HG02571 (cell line): ENCODE data around the gene ADGRD2.
"Not testable (repeated sequence)": the region's sequence is repeated elsewhere in the genome, so short reads cannot be mapped to it uniquely, and the experiment has no call there.

Experiments
- ATAC-seq: cut with Tn5 transposase; IDR thresholded peaks from one replicate; pipeline ENCODE4 v1.9.1; 2021; ENCODE audit warnings: mild to moderate bottlenecking, moderate library complexity; ENCODE audit not compliant: unreplicated experiment

ADGRD2 gene, protein sequence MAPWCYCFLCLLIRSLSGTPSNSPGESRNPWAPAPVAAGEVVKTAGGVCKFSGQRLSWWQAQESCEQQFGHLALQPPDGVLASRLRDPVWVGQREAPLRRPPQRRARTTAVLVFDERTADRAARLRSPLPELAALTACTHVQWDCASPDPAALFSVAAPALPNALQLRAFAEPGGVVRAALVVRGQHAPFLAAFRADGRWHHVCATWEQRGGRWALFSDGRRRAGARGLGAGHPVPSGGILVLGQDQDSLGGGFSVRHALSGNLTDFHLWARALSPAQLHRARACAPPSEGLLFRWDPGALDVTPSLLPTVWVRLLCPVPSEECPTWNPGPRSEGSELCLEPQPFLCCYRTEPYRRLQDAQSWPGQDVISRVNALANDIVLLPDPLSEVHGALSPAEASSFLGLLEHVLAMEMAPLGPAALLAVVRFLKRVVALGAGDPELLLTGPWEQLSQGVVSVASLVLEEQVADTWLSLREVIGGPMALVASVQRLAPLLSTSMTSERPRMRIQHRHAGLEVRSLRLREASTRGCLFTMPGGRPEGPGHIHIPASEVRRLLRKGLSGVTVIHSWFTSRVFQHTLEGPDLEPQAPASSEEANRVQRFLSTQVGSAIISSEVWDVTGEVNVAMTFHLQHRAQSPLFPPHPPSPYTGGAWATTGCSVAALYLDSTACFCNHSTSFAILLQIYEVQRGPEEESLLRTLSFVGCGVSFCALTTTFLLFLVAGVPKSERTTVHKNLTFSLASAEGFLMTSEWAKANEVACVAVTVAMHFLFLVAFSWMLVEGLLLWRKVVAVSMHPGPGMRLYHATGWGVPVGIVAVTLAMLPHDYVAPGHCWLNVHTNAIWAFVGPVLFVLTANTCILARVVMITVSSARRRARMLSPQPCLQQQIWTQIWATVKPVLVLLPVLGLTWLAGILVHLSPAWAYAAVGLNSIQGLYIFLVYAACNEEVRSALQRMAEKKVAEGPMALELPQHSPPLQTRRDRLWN

DNA sequence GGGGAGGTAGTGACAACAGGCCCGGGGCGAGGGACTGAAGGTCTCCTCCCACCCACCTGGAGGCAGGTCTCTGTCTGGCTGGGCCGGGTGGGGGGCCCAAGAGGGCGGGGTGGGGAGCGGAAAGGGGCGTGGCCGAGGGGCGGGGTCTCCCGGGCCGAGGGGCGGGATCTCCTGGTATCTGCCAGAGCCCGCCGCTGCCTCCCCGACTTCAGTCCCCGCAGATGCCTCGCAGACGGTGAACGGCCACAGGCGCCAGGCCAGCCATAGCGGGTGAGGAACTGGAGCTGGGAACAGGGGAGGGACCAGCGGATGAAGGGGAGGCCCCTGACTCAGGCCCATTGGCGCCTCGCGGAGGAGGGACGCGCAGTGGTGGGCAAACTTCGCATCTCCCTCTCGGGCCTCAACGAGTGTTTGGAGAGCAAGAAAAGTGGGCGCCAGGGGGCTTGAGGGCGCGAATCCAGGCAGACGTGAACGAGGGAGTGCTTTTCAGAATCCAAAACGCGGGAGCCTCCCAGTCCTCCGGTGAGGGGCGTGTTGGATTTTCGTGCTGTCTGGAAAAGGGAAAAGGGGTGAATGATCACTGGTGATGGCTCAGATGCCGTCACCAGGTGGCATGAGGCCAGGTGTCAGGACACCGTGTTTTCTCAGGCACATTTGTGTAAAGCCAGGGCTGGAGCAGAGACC is at the start of gene ADGRD2:
ADGRD2 (plus strand) TSS at position 211 of the 684 bp plus-strand sequence. CDS start 1,216 bp downstream, outside the sequence.
- ATAC-seq: no peak

DNA sequence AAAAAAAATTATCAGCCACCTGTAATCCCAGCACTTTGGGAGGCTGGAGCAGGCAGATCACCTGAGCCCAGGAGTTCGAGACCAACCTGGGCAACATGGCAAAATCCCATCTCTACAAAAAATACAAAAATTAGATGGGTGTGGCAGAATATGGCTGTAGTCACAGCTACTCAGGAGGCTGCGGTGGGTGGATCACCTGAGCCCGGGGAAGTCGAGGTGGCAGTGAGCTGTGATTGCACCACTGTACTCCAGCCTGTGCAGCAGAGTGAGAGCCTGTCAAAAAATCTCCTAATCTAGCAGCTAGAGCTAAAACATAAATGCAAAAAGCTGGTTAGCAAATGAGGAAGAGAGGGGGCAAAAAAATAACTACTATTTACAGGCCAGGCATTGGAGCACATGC is 47.0 kb upstream of the ADGRD2 start:
- ATAC-seq: no peak

DNA sequence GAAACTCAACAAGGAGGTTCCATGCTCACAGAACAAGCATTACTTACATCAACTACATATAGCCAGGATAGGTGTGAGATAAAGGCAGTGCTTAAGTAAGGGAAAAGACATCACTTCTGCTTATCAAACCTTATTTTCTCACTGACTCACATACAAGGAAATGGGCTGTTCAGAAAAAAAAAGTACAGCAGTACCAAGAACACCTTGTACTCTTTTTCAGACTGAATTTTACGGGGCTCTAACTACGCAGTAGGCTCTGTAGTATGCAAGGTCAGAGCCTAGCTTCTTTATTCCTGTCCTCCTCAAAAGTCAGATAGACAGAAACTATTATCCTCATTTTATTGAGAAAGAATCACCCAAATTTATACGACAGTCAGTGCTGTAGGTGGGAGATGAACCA is 40.8 kb upstream of the ADGRD2 start:
- ATAC-seq: no peak

DNA sequence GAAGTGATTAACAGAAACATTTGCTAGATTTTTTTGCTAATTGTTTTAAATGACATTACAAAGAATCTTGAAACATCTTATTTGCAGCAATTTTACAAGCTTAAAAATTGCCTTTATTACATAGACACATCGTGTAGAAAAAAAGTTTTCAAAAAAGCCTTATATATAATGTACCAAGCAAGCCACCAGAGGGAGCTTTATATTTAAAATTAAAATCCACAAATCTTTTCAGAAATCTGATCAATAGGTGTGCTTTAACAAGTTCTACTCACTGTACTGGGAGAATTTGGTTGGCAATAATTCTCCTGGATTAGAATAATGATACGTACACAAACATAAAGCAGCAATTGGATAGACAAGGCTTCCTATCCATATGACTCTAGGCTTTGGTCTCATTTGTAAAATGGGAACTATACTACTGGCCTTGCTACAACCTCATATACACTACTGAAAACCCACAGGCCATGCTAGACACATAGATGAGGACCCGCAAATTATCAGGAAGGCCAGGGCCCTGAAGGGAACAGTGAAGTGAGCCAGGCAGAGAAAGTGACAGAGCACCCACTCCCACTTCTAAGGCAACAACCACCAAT is 39.8 kb upstream of the ADGRD2 start:
- no peak for ATAC-seq

DNA sequence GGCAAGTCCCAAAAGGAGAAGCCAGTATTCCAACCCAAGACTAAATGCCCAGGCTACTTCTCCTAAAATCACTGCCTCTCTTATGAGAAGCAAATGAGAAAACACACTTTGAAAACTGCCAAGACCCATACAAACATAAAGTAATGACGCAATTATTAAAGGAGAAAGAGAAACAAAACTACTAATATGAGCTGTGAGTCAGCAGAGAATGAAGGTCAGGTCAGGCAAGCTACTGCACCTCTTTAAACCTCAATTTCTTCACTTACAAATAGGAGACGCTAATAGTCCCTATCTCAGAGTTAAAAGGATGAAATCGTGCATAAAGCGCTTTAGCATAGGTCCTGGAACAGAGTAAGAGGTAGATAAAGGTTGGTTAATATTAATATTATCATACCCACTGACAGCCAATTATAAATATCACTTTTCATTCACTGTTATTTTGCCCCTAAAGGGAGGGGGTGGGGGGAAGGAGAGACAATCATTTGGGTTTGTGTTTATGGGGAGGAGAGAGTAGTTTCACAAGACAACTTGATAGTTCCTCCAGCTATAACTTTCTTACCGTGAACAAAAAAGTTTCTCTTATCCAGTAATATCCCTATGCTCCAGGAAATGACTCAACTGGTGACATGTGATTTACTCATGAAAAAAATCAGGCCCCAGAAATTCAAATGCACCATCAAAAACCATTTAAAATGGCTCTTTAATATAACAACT is 38.6 kb upstream of the ADGRD2 start:
- no peak for ATAC-seq

DNA sequence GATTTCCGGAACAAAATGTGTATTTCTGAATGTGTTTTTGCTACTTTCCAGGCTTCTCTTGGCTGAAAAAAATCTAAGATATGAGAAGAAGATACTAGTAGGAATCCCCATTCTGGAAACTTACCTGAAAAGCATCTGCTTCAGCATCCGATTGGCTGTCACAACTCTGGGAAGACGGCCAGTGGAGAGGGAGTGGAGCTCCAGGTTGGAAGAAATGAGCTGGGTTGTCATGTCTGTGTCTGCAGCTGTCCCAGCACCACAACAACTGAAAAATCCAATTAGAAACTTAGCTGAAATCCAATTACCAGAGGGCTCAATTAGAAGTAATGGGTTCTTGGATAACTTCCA is 38.0 kb upstream of the ADGRD2 start:
- ATAC-seq: no peak

DNA sequence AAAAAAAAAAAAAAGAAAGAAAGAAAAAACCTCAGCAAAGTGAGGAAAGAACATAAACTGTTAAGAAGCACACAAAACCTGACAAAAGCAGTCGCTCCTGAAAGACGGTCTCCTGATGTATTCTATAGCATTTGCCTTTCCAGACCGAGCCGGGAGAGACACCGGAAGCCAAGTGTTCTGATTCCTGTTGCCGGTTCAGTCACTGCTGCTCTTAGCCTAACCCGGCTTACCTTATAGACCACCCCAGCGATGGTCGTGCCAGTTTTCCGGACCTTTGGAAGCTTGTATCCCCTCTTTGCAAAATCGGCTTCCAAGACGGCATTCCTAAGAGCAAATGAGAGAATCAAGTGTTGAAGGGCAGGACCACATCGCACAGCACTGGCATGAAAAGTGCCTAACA is 35.6 kb upstream of the ADGRD2 start:
- no peak for ATAC-seq

DNA sequence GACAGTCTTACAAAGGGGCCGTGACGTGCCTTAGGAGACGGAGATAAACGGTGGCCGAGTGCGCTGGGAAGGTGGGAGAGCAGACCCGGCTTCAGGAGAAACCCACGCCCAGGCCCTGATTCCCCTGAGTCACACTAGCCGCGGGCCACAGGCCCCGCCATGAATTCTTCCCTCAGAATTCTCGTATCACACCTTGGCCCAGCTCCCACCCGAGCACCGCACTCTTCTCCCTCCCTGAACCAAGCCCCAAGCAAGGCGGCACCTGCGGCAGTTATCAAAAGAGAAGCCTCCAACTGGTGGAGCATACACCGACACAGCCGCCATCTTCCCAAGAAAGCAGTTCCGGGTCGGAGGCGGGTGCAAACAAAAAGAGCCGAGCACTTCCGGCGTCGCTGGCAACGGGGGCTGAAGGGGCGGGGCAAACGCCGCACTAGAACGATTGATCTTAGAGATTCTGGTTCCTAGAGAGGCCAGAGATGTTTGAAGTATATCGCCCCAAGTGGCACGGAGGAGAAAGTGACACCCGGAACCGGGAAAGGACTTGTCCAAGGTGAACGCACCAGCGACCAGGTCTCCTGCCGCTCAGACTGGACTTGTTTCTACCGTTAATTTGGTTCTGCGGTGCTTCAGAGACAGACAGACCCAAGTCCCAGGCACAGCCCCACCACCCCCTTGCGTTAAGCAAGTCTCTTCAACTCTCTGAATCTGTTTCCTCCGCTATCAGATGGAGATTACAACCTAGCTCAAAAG is 35.0 kb upstream of the ADGRD2 start, which contains the start of gene PSMB7:
PSMB7 (minus strand) TSS at position 341 of the 750 bp plus-strand sequence; CDS start at position 324, 17 bp downstream.
- ATAC-seq: peak; percentile 87

DNA sequence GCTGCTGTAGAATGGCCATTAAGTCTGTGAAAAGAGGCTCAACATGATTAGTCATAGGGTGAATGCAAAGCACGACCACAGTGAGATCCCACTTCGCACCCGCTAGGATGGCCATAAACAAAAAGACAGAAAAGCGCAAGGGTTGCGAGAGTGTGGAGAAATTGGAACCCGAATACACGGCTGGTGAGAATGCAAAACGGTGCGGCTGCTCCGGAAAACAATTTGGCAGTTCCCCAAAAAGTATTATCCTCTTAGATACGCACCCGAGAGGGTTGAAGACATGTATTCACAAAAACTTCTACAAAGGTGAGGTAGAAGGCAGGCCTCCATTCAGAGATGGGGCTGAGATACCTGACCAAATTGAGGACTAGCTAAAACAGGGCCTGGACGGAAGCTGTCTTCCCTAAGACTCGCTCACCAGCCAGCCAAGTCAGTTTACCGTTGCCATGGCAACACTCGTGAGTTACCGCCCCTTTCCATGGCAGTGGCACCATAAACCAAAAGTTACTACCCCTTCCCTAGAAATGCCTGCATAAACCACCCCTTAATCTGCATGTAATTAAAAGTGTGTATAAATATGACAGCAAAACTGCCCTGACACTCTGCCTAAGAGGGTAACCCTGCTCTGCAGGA is 34.3 kb upstream of the ADGRD2 start:
- ATAC-seq: no peak

DNA sequence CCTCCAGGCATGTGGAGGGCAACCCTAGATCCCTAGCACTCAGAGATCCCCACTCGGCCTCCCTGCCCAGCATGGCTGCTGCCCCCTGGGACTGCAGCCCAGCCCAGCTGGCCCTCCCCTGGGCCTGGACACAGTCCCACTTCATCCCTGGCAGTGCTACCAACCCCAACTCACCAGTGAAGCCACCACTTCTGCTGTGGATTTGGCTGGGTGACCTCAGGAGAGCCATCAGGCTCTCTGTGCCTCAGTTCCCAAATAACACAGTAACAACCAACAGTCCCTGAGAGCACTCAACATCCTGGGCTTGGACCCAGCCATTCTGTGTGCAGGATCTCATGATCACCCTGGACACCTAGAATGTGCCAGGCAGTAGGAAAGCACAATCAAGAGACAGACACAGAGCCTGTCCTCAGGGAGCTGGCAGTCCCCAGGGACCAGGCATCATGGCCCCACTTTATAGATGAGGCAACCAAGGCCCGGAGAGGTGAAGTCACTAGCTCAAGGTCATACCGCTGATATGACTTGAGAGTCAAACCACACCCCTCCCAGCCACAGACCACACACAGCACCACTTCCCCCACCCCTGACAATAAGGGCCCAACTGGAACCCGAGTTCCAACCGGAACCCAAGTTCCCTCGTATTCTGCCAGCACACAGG is 30.3 kb upstream of the ADGRD2 start:
- no peak for ATAC-seq

DNA sequence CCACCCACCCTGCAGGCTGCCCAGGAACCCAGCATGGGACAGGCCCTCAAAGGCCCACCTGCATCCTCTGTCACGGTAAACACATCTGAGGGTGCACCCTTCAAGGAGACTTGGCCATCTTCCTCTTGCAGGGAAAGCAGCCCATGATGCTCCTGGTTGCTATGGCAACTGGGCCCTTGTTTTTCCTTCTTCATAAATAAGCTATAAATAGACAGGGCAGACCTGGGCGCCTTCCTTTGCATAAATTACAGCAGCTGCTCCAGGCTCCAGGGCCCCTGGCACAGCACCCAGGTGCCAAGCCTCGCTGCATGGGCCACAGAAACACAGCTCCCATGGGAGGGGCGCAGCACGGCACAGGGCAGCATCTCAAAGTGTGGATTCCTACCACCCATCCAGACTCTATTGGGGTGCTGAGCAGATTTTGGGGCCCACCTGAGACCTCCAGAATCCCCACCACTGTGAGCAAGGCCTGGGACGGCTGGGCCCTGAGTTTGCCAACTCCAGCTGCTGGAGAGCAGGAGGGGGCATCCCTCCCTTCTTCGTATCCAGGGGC is 29.2 kb upstream of the ADGRD2 start:
- no peak for ATAC-seq

DNA sequence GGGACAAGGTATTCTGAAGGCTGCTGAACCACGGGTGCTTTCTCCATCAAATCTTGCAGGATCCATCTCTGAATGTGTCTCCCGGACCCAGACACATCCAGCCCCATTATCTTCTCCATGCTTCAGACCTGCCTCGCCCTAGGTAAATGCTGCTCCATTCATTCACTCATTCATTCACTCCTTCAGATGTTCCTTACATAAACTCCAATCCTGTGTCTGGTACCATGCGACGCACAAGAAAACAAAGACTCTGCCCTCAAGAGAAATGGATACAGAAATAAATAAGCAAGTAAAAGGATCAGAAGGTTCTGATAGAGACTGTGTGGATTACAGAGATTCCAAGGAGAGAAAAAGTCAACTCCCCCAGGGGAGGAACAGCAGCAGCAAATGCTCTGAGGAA is 27.1 kb upstream of the ADGRD2 start:
- ATAC-seq: no peak

DNA sequence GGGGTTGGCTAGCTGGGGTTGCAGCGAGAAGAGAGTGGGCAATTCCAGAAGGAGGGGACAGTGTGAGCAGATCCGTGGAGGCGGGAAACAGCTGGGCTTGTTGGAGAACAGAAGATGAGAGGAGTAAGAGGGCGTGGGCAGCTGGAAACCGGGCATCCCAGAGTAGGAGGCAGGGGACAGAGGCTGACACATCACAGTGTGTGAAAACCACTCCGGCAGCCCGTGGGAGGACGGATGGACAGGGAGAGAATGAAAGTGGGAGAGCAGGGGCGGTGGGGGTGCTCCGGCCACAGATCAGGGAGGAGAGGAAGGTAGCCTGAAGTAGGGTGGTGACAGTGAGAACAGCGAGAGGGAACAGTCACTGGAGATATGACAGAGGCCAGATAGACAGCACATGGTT is 26.7 kb upstream of the ADGRD2 start:
- no peak for ATAC-seq

DNA sequence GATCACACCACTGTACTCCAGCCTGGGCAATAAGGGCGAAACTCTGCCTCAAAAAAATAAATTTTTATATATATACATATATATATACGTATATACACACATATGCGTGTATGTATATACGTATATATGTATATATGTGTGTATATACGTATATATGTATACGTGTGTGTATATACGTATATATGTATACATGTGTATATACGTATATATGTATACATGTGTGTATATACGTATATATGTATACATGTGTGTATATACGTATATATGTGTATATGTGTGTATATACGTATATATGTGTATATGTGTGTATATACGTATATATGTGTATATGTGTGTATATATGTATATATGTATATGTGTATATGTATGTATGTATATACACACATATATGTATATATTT is 24.5 kb upstream of the ADGRD2 start:
- ATAC-seq: not testable (repeated sequence)

DNA sequence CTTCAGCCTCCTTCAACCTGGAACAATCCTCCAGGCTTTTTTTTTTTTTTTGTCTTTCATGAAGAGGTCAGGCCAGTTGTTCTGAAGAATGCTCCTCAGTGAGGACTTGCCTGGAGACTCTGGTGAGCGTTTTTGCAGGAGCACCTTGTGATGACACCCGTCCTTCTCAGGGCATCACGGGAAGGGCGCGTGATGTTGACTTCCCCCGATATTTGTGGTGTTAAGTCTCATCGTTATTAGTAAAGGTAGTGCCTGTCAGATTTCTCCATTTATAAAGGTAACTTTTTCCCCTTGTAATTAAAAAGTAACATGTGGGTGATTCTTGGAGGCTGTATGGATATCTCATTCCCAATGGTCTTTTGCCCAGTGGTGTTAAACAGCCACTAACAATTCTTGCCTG is 23.9 kb upstream of the ADGRD2 start:
- ATAC-seq: no peak

DNA sequence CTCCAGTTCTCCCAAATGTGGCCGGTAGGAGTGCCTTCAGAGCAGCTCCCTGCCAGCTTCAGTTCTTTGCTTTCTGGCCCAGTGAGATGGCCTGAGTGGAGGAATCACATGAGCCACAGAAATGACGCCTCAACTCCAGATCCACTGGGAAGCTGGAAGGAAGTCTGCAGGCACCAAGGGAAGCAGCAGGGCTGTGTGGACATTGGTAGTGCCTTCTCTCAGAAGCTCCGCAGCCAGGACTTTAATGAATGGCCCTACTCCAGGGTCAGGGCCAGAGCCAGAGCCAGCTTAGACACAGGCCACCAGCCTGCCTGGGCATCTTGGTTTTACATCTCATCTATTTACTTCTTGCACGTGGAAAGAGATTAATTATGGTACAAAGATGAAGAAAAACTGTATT is 23.0 kb upstream of the ADGRD2 start:
- ATAC-seq: no peak

DNA sequence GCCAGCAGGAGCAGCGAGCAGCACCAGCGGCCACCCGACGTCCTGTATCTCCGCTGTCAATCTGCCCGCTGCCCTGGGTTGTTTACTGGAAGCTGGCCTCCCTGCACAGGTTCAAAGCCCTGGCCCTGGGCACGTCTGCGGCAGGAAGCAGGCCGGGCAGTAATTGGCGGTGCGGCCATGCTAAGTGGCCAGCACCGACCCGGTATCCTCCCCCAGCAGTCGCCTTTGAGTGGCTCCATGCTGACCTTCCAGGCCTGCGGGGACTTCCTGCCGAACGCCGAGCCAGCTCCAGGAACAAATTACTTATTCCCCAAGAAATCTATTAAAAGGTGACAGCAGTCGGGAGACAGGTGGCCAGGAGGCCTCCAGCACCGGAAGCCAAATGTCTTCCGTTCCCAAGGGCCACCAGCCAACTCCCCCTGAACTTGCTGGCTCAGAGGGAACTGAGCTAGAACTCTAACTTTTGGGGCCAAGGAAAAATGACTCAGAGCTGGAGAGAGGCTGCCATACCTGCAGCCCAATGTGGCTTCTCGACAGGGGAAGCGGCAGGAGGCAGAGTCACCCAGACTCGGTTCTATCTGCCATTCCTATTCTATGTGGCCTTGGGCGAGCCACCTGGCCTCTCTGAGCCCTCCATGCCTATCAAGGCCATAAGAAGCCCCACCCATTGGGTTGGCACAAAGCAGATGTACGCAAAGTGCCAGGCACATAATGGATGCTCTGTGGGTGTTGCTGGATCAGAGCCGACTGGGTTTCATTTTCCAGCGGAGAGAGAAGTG is 21.3 kb upstream of the ADGRD2 start:
- ATAC-seq: no peak

DNA sequence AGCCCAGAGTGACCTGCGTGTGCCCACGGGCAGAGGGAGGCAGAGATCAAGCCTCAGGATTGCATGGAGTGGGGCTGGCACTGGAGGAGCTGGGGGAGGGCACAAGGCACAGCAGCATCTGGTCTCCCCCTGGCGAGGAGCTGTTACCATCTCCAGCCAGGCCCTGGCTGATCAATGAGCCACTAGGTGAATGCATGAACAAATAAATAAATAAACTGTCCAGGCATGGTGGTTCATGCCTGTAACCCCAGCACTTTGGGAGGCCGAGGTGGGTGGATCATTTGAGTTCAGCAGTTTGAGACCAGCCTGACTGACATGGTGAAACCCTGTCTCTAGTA is 20.8 kb upstream of the ADGRD2 start:
- no peak for ATAC-seq
